DOHH2 (cell line): ENCODE results near the gene IQCF2.

Experiments used
- H3F3A ChIP-seq: fragments of 200-600 bp; sonication (generic), shearing (Covaris generic); 2 replicates; pipeline ENCODE4 v1.6.0; 2016; ENCODE audit warnings: antibody characterized with exemption, mild to moderate bottlenecking; ENCODE audit not compliant: control insufficient read depth, insufficient read depth
- H3K27ac ChIP-seq: fragments of 200-600 bp; sonication (generic); 2 replicates; pipeline ENCODE4 v1.5.1; 2014; ENCODE audit warnings: low read depth, mild to moderate bottlenecking, low read length, moderate library complexity
- H3K27me3 ChIP-seq: fragments of 200-600 bp; sonication (generic); 2 replicates; pipeline ENCODE4 v1.6.1; 2014; ENCODE audit warnings: mild to moderate bottlenecking, low read length, mixed read lengths; ENCODE audit not compliant: control insufficient read depth
- H3K36me3 ChIP-seq: fragments of 200-600 bp; sonication (generic); 2 replicates; pipeline ENCODE4 v1.6.1; 2014; ENCODE audit warnings: mild to moderate bottlenecking, low read length, moderate library complexity, mixed read lengths; ENCODE audit not compliant: control insufficient read depth
- H3K4me1 ChIP-seq: fragments of 200-600 bp; sonication (generic); 2 replicates; pipeline ENCODE4 v1.6.1; 2014; ENCODE audit warnings: mild to moderate bottlenecking, low read length, mixed read lengths; ENCODE audit not compliant: control insufficient read depth
- H3K4me2 ChIP-seq: fragments of 200-600 bp; sonication (generic); 2 replicates; pipeline ENCODE4 v1.6.0; 2014; ENCODE audit warnings: mild to moderate bottlenecking, low read length, moderate library complexity
- H3K4me3 ChIP-seq: fragments of 200-600 bp; sonication (generic); 2 replicates; pipeline ENCODE4 v1.5.1; 2014; ENCODE audit warnings: mild to moderate bottlenecking, low read length, mixed read lengths
- H3K79me2 ChIP-seq: fragments of 200-600 bp; sonication (generic); 2 replicates; pipeline ENCODE4 v1.6.1; 2014; ENCODE audit warnings: mild to moderate bottlenecking, low read length, mixed read lengths; ENCODE audit not compliant: control insufficient read depth
- H3K9me2 ChIP-seq: fragments of 200-600 bp; sonication (generic); replicated peaks from 2 replicates; pipeline ENCODE4 v1.6.1; 2014; ENCODE audit warnings: mild to moderate bottlenecking, low read length, mixed read lengths; ENCODE audit not compliant: control insufficient read depth
- H3K9me3 ChIP-seq: fragments of 200-600 bp; sonication (generic); 2 replicates; pipeline ENCODE4 v1.6.1; 2014; ENCODE audit warnings: antibody characterized with exemption, low read length, mixed read lengths; ENCODE audit not compliant: control insufficient read depth, insufficient read depth
- H4K20me1 ChIP-seq: fragments of 200-600 bp; sonication (generic); 2 replicates; pipeline ENCODE4 v1.6.0; 2014; ENCODE audit warnings: low read depth, mild to moderate bottlenecking, antibody characterized with exemption, low read length, moderate library complexity; ENCODE audit not compliant: control insufficient read depth, insufficient read depth
- CTCF ChIP-seq: fragments of 200-600 bp; sonication (generic); IDR thresholded peaks from one replicate; pipeline ENCODE4 v1.5.1; 2014; ENCODE audit warnings: antibody characterized with exemption, mild to moderate bottlenecking, low read depth, low read length; ENCODE audit not compliant: poor library complexity, severe bottlenecking
- EZH2phosphoT487 ChIP-seq: fragments of 200-600 bp; sonication (generic); IDR thresholded peaks from 2 replicates; pipeline ENCODE4 v1.6.1; 2017; ENCODE audit warnings: borderline replicate concordance, mild to moderate bottlenecking, antibody characterized with exemption, low read length, moderate library complexity, mixed read lengths

IQCF2 gene

DNA sequence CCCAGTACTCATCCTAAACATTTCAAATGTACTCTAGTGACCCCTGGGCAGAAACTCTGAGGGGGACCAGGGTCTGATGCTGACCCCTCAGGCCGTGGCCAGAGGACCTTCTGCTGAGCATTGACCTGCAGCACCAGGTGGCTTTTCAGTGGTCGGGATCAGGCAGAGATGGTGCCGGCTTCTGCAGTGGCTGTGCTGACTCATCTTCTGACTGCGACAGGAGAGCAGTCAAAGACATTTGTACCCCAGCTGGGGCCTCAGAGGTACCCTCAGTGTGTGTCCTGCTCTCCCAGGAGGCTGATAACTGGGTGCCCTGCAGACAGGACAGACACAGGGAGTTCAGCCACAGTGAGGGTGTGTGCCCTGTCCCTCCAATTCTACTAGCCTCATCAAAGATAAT, 45.8 kb upstream of the IQCF2 start:
- Histone ChIP-seq H4K20me1 (no peaks in the 10 kb centered on the region), H3K36me3 (no peaks in the 10 kb centered on the region), H3K9me2 (no peaks in the 10 kb centered on the region), H3K27me3 (peaks cover 6% of the 10 kb centered on the region; the same call in 1 of the 2 replicates), H3K4me1 (no peaks in the 10 kb centered on the region), H3F3A (no peaks in the 10 kb centered on the region), H3K27ac (no peak overlapping the region), H3K79me2 (no peaks in the 10 kb centered on the region), H3K4me3 (no peak overlapping the region), H3K9me3 (no peaks in the 10 kb centered on the region), H3K4me2 (no peak overlapping the region)
- TF ChIP-seq EZH2phosphoT487 (no peak), CTCF (no peak)

DNA sequence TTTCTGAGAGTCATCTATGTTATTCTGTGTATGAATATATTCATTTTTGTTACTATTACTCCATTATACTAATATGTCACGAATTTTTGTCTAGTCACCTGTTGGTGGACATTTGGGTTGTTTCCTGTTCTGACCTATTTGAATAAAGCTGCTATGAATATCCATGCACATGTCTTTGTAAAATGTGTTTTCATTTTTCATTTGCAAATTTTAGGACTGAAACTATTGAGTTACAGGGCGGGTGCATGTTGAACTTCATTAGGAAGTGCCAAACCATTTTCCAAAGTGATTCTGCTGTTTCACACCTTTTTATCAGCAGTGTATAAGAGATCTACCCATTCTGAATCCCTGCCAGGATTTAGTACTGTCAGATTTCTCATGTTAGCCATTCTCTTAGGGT, 44.7 kb upstream of the IQCF2 start:
- H3K79me2 ChIP-seq: no peaks in the 10 kb centered on the region
- no peak overlapping the region for H3K4me3 ChIP-seq
- H3K27me3 ChIP-seq: peaks cover 6% of the 10 kb centered on the region; the same call in 1 of the 2 replicates
- no peaks in the 10 kb centered on the region for H3K4me1 ChIP-seq
- no peaks in the 10 kb centered on the region for H3K9me2 ChIP-seq
- no peak overlapping the region for H3K27ac ChIP-seq
- H3K9me3 ChIP-seq: no peaks in the 10 kb centered on the region
- H3K4me2 ChIP-seq: no peak overlapping the region
- H3K36me3 ChIP-seq: no peaks in the 10 kb centered on the region
- no peaks in the 10 kb centered on the region for H3F3A ChIP-seq
- TF ChIP-seq CTCF (no peak), EZH2phosphoT487 (no peak)
- H4K20me1 ChIP-seq: no peaks in the 10 kb centered on the region

- Histone ChIP-seq H3K9me2 (no peaks in the 10 kb centered on the region), H3K27ac (no peak overlapping the region), H3K79me2 (no peaks in the 10 kb centered on the region), H4K20me1 (no peaks in the 10 kb centered on the region), H3K36me3 (no peaks in the 10 kb centered on the region), H3K4me2 (no peak overlapping the region), H3F3A (no peaks in the 10 kb centered on the region), H3K4me3 (no peak overlapping the region), H3K27me3 (peaks cover 6% of the 10 kb centered on the region; the same call in 1 of the 2 replicates), H3K4me1 (no peaks in the 10 kb centered on the region), H3K9me3 (no peaks in the 10 kb centered on the region)
- TF ChIP-seq CTCF: no peak
- TF ChIP-seq EZH2phosphoT487: no peak
Measured at GRCh38 chr3:51817375-51817774, 44.0 kb upstream of the IQCF2 start.

DNA sequence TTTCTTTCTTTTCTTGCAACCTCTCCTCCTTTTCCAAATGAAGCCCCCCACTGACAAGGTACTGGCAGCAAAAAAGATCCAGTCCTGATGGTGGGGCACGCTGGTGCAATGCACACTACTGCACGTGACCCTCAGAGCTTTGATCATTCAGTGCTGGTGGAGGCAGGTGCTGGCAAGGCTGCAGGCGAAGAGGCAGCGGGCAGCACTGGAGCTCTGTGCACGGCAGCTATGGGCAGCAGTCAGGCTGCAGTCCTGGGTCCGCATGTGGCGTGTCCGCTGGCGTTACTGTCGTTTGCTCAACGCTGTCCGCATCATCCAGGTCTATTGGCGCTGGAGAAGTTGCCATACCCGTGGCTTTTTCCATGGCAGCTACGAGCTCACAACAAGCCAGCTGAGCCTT, 42.3 kb upstream of the IQCF2 start:
- no peak overlapping the region for H3K4me3 ChIP-seq
- no peak for TF ChIP-seq CTCF
- no peak for TF ChIP-seq EZH2phosphoT487
- H3K27me3 ChIP-seq: peaks cover 6% of the 10 kb centered on the region; the same call in 1 of the 2 replicates

More for the DNA sequence above, 42.3 kb upstream of the IQCF2 start:
- no peak overlapping the region for H3K27ac ChIP-seq
- no peak overlapping the region for H3K4me2 ChIP-seq
- H3K9me3 ChIP-seq: no peaks in the 10 kb centered on the region
- no peaks in the 10 kb centered on the region for H3K9me2 ChIP-seq
- no peaks in the 10 kb centered on the region for H3F3A ChIP-seq
- H3K36me3 ChIP-seq: no peaks in the 10 kb centered on the region
- H3K4me1 ChIP-seq: no peaks in the 10 kb centered on the region
- H3K79me2 ChIP-seq: no peaks in the 10 kb centered on the region
- H4K20me1 ChIP-seq: no peaks in the 10 kb centered on the region
